Measurements from ENCODE around the gene SUPT4H1. TPM values are rescaled to one million over a fixed set of nuclear protein-coding genes. Genes with fewer than 3 reads are reported as not detected.

Gene SUPT4H1
- total and polyA plus RNA-seq, 9 of the 15 experiments (the other 6 are each of a cell fraction or from before 2014, with no cell fraction given), result 62.1 to 320 (median 117) TPM

GRCh38 chr17:58328195-58329034 is 23.6 kb downstream of the SUPT4H1 start, which contains the start of gene TSPOAP1 (continued):
- peak in 1 of 2 experiments; percentile 55; a peak in 2 of 4 replicates for TF ChIP-seq ZNF318 (IDR thresholded peaks at IDR 0.05; ENCODE audit: borderline replicate concordance in 1 of 2, low read depth in 1 of 2)
- TF ChIP-seq DIDO1 (tag; IDR thresholded peaks at IDR 0.05; ENCODE audit: low read depth), result no peak
- TF ChIP-seq ZNF764 (CRISPR knock-in tag; IDR thresholded peaks at IDR 0.05; ENCODE audit: low read depth), result peak; percentile 63; the same call in 1 of the 2 replicates
- TF ChIP-seq THRA (IDR thresholded peaks at IDR 0.05), result no peak
- TF ChIP-seq DMBX1 (CRISPR knock-in tag; IDR thresholded peaks at IDR 0.05; ENCODE audit: borderline replicate concordance), result no peak
- TF ChIP-seq ZNF3 (CRISPR knock-in tag; IDR thresholded peaks at IDR 0.05), result no peak
- TF ChIP-seq TCF15 (CRISPR knock-in tag; IDR thresholded peaks at IDR 0.05), result no peak
- peak; percentile 64 for TF ChIP-seq SMAD1 (IDR thresholded peaks at IDR 0.05; ENCODE audit: low read depth, low read length, partially characterized antibody)
- TF ChIP-seq CTCF (IDR thresholded peaks at IDR 0.05 in 2 of 3, conservative IDR thresholded peaks at IDR 0.05 in 1 of 3; ENCODE audit: insufficient read depth in 2 of 3, low read depth in 1 of 3, low read length in 3 of 3), result peak in 1 of 3 experiments; percentile 4; a peak in 1 of 6 replicates
- TF ChIP-seq ATF7 (IDR thresholded peaks at IDR 0.05), result no peak
- TF ChIP-seq MBD2 (IDR thresholded peaks at IDR 0.05; ENCODE audit: borderline replicate concordance, low read depth), result peak; percentile 2; the same call in 1 of the 2 replicates
- TF ChIP-seq RFX5 (IDR thresholded peaks at IDR 0.05; ENCODE audit: low read depth, low read length), result no peak
- TF ChIP-seq MEF2D (tag; conservative IDR thresholded peaks at IDR 0.05; ENCODE audit: low read depth), result no peak
